ENCODE results near the gene FHIT.

DNA sequence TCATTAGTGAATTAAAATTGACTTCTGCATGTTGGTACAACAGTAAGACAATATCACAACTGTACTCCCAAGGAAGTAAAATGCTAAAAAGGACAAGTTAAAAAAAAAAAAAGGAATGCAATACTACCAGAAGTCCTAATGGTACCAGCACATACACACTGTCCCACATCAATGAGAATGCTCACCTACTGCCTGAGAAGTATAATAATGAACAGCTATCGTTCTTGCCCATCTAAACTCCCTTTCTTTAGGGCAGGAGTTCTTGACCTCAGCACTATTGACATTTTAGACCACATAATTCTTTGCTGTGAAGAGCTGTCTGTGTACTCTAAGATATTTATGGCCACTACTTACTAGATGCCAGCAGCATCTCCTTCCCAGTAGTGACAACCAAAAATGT is 651.7 kb downstream of the FHIT start:
- TF ChIP-seq EP300 (IDR thresholded peaks at IDR 0.05) (no peak), CTCF (IDR thresholded peaks at IDR 0.05) (no peak), POLR2A (IDR thresholded peaks at IDR 0.05) (no peak)

Data from ovary (tissue), 3 donors.